ENCODE results near the gene GABPB1. TPM values are rescaled to one million over a fixed set of nuclear protein-coding genes. Genes with fewer than 3 reads are reported as not detected.
A peak's percentile ranks its signal among the peaks of the same experiment; 100 is the strongest.

GABPB1 gene
- total and polyA plus RNA-seq, 2 of the 13 experiments (the other 11 are each of a cell fraction or from before 2014, with no cell fraction given) = 17.5 to 39.5 TPM

DNA sequence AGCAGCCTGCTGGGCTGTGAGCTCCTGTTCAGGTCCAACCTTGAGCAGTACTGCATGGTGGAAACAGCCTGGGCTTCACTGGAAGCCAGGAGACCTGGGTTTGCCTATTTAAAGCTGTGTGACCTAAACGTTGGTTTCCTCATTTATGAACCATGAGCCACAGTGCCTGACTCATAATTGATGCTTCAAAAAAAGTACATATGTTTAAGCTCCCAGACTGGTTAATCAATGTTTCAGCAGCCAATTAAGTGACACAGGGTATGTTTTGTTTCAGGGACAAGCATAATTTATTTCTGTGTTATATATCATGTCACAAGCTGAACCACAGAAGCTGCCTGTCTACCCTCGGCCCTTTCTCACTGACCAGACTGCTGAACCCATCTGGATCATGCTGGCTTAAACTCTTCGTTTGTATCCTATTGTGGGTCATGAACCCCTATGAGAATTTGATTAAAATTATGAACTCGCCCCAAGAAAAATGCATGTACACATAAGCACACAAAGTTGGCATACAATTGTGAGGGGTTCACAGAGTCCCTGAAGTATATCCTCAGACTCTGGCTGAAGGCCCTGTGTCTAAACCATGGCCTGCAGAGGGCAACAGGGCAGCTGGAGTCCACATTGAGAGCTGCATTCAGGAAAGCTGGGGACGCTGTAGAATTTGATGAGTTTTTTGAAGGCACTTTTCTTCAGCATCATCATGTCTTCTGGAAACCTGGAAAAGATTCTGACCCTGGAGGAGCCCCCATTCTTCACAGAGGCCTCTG, 113.1 kb downstream of the GABPB1 start:
- no peaks in the 10 kb centered on the region for H3K79me2 ChIP-seq (ENCODE audit: insufficient read depth, low read length)
- no peaks in the 10 kb centered on the region for H3K27me3 ChIP-seq (ENCODE audit: control insufficient read depth in 1 of 2, insufficient read depth in 2 of 2, low read length in 2 of 2)
- H3K9me3 ChIP-seq (ENCODE audit: low read length) = no peaks in the 10 kb centered on the region
- in situ Hi-C loops (cut with HindIII; ENCODE audit: extremely low pct_ligation_motif_present, low pct_unique_long_range_greater_than_20kb) (no loop called here), intact Hi-C loops (cut with micrococcal nuclease; ENCODE audit: unreplicated experiment) (no loop called here)
- H3K4me1 ChIP-seq (ENCODE audit: insufficient read depth, low read length) = peaks cover 60% of the 10 kb centered on the region
- 0 out of 2 replicates have a peak, but pooled peaks have one; percentile 11 for TF ChIP-seq STAG1 (CRISPR knock-in tag; IDR thresholded peaks at IDR 0.05)
- TF ChIP-seq ZNF780A (CRISPR knock-in tag; IDR thresholded peaks at IDR 0.05) = no peak
- no peaks in the 10 kb centered on the region for H4K20me1 ChIP-seq (ENCODE audit: insufficient read depth, low read length)
- H3K36me3 ChIP-seq (replicated peaks in 1 of 2; ENCODE audit: control insufficient read depth in 1 of 2, insufficient read depth in 2 of 2, low read length in 2 of 2) = no peaks in the 10 kb centered on the region
- ATAC-seq (peak; percentile 68), DNase-seq (ENCODE audit: low spot score) (no peak), FAIRE-seq (no peak)
- no peak overlapping the region for H3K4me2 ChIP-seq (ENCODE audit: low read depth, low read length)
- H3K27ac ChIP-seq (ENCODE audit: extremely low read length, insufficient read depth, low read length) = no peak overlapping the region
- POLR2A ChIA-PET = interaction anchor here (1.2 kb wide), 1 partner anchor 9 kb away, joined by 3 read pairs; no protein-coding TSS in a partner anchor
- CTCF ChIA-PET (ENCODE audit: low intra/inter-chr PET ratio, low total read pairs) = no interaction called here
- no peak overlapping the region for H2AFZ ChIP-seq (ENCODE audit: low read length)
- WGBS (ENCODE audit: low lambda C conversion rate) = 75% methylated on average over 5 of the region's 5 CpGs
- no peak overlapping the region for H3K9ac ChIP-seq (ENCODE audit: insufficient read depth, low read depth, low read length)
- H3K4me3 ChIP-seq (replicated peaks in 1 of 3; ENCODE audit: insufficient read depth in 1 of 3, low read depth in 2 of 3, low read length in 3 of 3) = no peak overlapping the region
- no TSS peak for BruUV-seq (replicated peaks)

DNA sequence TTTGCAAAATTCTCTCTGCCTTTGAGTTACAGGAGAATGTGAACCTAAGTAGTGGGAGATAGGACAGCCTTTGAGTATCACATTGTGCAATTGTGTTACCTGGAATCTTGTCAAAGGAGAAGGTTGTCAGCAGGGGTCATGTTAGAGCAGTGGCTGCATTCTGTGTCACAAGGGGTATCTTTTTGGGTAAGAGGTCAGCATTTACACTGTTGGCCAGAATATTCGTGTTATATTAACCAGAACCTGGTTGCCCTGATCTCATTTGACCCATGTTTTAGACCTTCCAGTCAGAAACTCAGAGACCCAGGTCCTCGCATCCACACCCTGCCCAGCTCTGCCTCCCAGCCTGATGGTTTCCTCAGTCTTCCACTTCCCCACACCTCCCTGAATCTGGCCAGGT, 116.7 kb downstream of the GABPB1 start:
- no peaks in the 10 kb centered on the region for H4K20me1 ChIP-seq (ENCODE audit: insufficient read depth, low read length)
- 0 out of 5 replicates have a peak, but pooled peaks cover 0 to 3% of the 10 kb centered on the region in 2 experiments for H3K36me3 ChIP-seq (replicated peaks in 1 of 2; ENCODE audit: control insufficient read depth in 1 of 2, insufficient read depth in 2 of 2, low read length in 2 of 2)
- no peaks in the 10 kb centered on the region for H3K27me3 ChIP-seq (ENCODE audit: control insufficient read depth in 1 of 2, insufficient read depth in 2 of 2, low read length in 2 of 2)
- no peak overlapping the region for H2AFZ ChIP-seq (ENCODE audit: low read length)
- H3K4me1 ChIP-seq (ENCODE audit: insufficient read depth, low read length) = peaks cover 25% of the 10 kb centered on the region
- no peak overlapping the region for H3K9ac ChIP-seq (ENCODE audit: insufficient read depth, low read depth, low read length)
- ChIA-PET CTCF (ENCODE audit: low intra/inter-chr PET ratio, low total read pairs) (no interaction called here), POLR2A (no interaction called here)
- no TSS peak for BruUV-seq (replicated peaks)
- no peaks in the 10 kb centered on the region for H3K9me3 ChIP-seq (ENCODE audit: low read length)
- intact Hi-C loops (cut with micrococcal nuclease; ENCODE audit: unreplicated experiment) = no loop called here
- in situ Hi-C loops (cut with HindIII; ENCODE audit: extremely low pct_ligation_motif_present, low pct_unique_long_range_greater_than_20kb) = no loop called here
- H3K27ac ChIP-seq (ENCODE audit: extremely low read length, insufficient read depth, low read length) = no peak overlapping the region
- TF ChIP-seq CEBPG (CRISPR knock-in tag; IDR thresholded peaks at IDR 0.05) (peak; percentile 53), ZNF761 (CRISPR knock-in tag; conservative IDR thresholded peaks at IDR 0.05) (no peak), CEBPB (IDR thresholded peaks at IDR 0.05; ENCODE audit: borderline replicate concordance, low read depth, low read length) (peak; percentile 52; the same call in 1 of the 2 replicates), GATA4 (IDR thresholded peaks at IDR 0.05; ENCODE audit: borderline replicate concordance, low read depth) (no peak)
- TF ChIP-seq, protein P1, sequence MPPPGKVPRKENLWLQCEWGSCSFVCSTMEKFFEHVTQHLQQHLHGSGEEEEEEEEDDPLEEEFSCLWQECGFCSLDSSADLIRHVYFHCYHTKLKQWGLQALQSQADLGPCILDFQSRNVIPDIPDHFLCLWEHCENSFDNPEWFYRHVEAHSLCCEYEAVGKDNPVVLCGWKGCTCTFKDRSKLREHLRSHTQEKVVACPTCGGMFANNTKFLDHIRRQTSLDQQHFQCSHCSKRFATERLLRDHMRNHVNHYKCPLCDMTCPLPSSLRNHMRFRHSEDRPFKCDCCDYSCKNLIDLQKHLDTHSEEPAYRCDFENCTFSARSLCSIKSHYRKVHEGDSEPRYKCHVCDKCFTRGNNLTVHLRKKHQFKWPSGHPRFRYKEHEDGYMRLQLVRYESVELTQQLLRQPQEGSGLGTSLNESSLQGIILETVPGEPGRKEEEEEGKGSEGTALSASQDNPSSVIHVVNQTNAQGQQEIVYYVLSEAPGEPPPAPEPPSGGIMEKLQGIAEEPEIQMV (CRISPR knock-in tag; IDR thresholded peaks at IDR 0.05; ENCODE audit: low read depth) = no peak
- TF ChIP-seq, protein P2, sequence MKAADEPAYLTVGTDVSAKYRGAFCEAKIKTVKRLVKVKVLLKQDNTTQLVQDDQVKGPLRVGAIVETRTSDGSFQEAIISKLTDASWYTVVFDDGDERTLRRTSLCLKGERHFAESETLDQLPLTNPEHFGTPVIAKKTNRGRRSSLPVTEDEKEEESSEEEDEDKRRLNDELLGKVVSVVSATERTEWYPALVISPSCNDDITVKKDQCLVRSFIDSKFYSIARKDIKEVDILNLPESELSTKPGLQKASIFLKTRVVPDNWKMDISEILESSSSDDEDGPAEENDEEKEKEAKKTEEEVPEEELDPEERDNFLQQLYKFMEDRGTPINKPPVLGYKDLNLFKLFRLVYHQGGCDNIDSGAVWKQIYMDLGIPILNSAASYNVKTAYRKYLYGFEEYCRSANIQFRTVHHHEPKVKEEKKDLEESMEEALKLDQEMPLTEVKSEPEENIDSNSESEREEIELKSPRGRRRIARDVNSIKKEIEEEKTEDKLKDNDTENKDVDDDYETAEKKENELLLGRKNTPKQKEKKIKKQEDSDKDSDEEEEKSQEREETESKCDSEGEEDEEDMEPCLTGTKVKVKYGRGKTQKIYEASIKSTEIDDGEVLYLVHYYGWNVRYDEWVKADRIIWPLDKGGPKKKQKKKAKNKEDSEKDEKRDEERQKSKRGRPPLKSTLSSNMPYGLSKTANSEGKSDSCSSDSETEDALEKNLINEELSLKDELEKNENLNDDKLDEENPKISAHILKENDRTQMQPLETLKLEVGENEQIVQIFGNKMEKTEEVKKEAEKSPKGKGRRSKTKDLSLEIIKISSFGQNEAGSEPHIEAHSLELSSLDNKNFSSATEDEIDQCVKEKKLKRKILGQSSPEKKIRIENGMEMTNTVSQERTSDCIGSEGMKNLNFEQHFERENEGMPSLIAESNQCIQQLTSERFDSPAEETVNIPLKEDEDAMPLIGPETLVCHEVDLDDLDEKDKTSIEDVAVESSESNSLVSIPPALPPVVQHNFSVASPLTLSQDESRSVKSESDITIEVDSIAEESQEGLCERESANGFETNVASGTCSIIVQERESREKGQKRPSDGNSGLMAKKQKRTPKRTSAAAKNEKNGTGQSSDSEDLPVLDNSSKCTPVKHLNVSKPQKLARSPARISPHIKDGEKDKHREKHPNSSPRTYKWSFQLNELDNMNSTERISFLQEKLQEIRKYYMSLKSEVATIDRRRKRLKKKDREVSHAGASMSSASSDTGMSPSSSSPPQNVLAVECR (CRISPR knock-in tag; IDR thresholded peaks at IDR 0.05; ENCODE audit: borderline replicate concordance) = no peak
- FAIRE-seq = peak; percentile 70
- H3K79me2 ChIP-seq (ENCODE audit: insufficient read depth, low read length) = no peaks in the 10 kb centered on the region
- ATAC-seq = 0 out of 3 replicates have a peak, but pooled peaks have one; percentile 23
- no peak overlapping the region for H3K4me2 ChIP-seq (ENCODE audit: low read depth, low read length)
- 71% methylated on average over 2 of the region's 2 CpGs for WGBS (ENCODE audit: low lambda C conversion rate)
- no peak for DNase-seq (ENCODE audit: low spot score)
- H3K4me3 ChIP-seq (replicated peaks in 1 of 3; ENCODE audit: insufficient read depth in 1 of 3, low read depth in 2 of 3, low read length in 3 of 3) = no peak overlapping the region

Data from HepG2 (cell line).